SK-N-SH (cell line): ENCODE measurements around the gene RPS24. TPM values are rescaled to one million over a fixed set of nuclear protein-coding genes. Genes with fewer than 3 reads are reported as not detected.

Experiments
- CTCF ChIA-PET: fragments of 300-600, 350-600 bp; formaldehyde crosslinking; extraction: SDS; loops from one replicate; lab custom pipeline; 2021; lab: Yijun Ruan, JAX
- POLR2A ChIA-PET: fragments of 350-600 bp; sonication (Branson Sonifier 250); formaldehyde crosslinking; extraction: SDS; loops from one replicate; lab custom pipeline; 2020; ENCODE audit warnings: antibody characterized with exemption, inconsistent platforms; lab: Yijun Ruan, JAX
- DNase-seq: peaks from one replicate; pipeline ENCODE4 v3.0.0; 2012
- H2AFZ ChIP-seq: fragments of 200-600 bp; sonication (generic); 2 replicates; pipeline ENCODE4 v1.8.1; 2016; ENCODE audit warnings: antibody characterized with exemption, mild to moderate bottlenecking, low read depth
- H3F3A ChIP-seq: fragments of 200-600 bp; sonication (generic); replicated peaks from 2 replicates; pipeline ENCODE3; 2016; ENCODE audit warnings: antibody characterized with exemption, mild to moderate bottlenecking; ENCODE audit not compliant: insufficient read depth
- H3K27ac ChIP-seq, 2 experiments: fragments of 200-500 bp in 1 of 2; fragments of 200-600 bp in 1 of 2; sonication (Bioruptor generic) in 1 of 2; sonication (generic), shearing (Covaris generic) in 1 of 2; 2 replicates each; pipeline versions ENCODE4 v1.5.1 to v1.6.1; 2014 to 2016; ENCODE audit warnings: low read depth in 2 of 2, inconsistent platforms in 1 of 2, low read length in 1 of 2, mild to moderate bottlenecking in 1 of 2, mixed read lengths in 1 of 2
- H3K27me3 ChIP-seq: fragments of 200-600 bp; sonication (generic), shearing (Covaris generic); 2 replicates; pipeline ENCODE4 v1.6.1; 2016; ENCODE audit warnings: mixed run types; ENCODE audit not compliant: insufficient read depth
- H3K36me3 ChIP-seq, 2 experiments: fragments of 200-500 bp in 1 of 2; fragments of 200-600 bp in 1 of 2; sonication (Bioruptor generic) in 1 of 2; sonication (generic) in 1 of 2; replicated peaks in 1 of 2; 2 replicates each; pipeline versions ENCODE3 to v1.5.1; 2014 to 2016; ENCODE audit warnings: low read length in 1 of 2, mild to moderate bottlenecking in 1 of 2; ENCODE audit not compliant: insufficient read depth in 2 of 2, control insufficient read depth in 1 of 2
- H3K4me1 ChIP-seq, 2 experiments: fragments of 200-500 bp in 1 of 2; fragments of 200-600 bp in 1 of 2; sonication (Bioruptor generic) in 1 of 2; sonication (generic), shearing (Covaris generic) in 1 of 2; 2 replicates each; pipeline versions ENCODE4 v1.5.1 to v1.6.1; 2014 to 2016; ENCODE audit warnings: low read depth in 1 of 2, low read length in 1 of 2, mixed run types in 1 of 2; ENCODE audit not compliant: insufficient read depth in 2 of 2, control insufficient read depth in 1 of 2
- H3K4me2 ChIP-seq: fragments of 200-600 bp; sonication (generic), shearing (Covaris generic); 2 replicates; pipeline ENCODE4 v1.6.1; 2017; ENCODE audit warnings: mixed run types
- H3K4me3 ChIP-seq, 2 experiments: fragments of 200-500 bp in 1 of 2; fragments of 200-600 bp in 1 of 2; sonication (Bioruptor generic) in 1 of 2; sonication (generic), shearing (Covaris generic) in 1 of 2; 2 replicates each; pipeline versions ENCODE4 v1.5.1 to v1.8.1; 2014 to 2016; ENCODE audit warnings: low read depth in 2 of 2, inconsistent platforms in 1 of 2, low read length in 1 of 2, mild to moderate bottlenecking in 1 of 2, mixed read lengths in 1 of 2, moderate library complexity in 1 of 2
- H3K79me2 ChIP-seq: fragments of 200-600 bp; sonication (generic); 2 replicates; pipeline ENCODE4 v1.8.1; 2017; ENCODE audit warnings: mild to moderate bottlenecking; ENCODE audit not compliant: insufficient read depth
- H3K9ac ChIP-seq: fragments of 200-600 bp; sonication (generic); 2 replicates; pipeline ENCODE4 v1.6.1; 2017; ENCODE audit warnings: mixed run types
- H3K9me2 ChIP-seq: fragments of 200-600 bp; sonication (generic); 2 replicates; pipeline ENCODE4 v1.6.1; 2017; ENCODE audit warnings: mixed run types
- H3K9me3 ChIP-seq: fragments of 200-600 bp; sonication (generic); 2 replicates; pipeline ENCODE4 v1.6.1; 2017; ENCODE audit warnings: mixed run types, mild to moderate bottlenecking, moderate library complexity
- H4K20me1 ChIP-seq: fragments of 200-600 bp; sonication (generic); 2 replicates; pipeline ENCODE4 v1.6.1; 2017; ENCODE audit warnings: mild to moderate bottlenecking, mixed run types; ENCODE audit not compliant: insufficient read depth
- CHD2 ChIP-seq: fragments of 150-350 bp; IDR thresholded peaks from 2 replicates; pipeline ENCODE4 v1.6.1; 2018; ENCODE audit warnings: low read length; ENCODE audit not compliant: partially characterized antibody
- EP300 ChIP-seq, 2 experiments: IDR thresholded peaks; 2 replicates each; pipeline versions ENCODE4 v1.4.0 to v1.6.1; 2012; ENCODE audit warnings: borderline replicate concordance in 1 of 2, low read depth in 1 of 2, low read length in 1 of 2
- FOXJ3 ChIP-seq: sonication (generic); formaldehyde crosslinking; IDR thresholded peaks from 2 replicates; pipeline ENCODE4 v1.5.1; 2020; ENCODE audit warnings: mild to moderate bottlenecking, missing genetic modification reagents
- GABPA ChIP-seq: IDR thresholded peaks from 2 replicates; pipeline ENCODE4 v1.4.0; 2012; ENCODE audit warnings: low read depth, mild to moderate bottlenecking
- GATA2 ChIP-seq: sonication (generic); formaldehyde crosslinking; IDR thresholded peaks from 2 replicates; pipeline ENCODE4 v1.5.0; 2020; ENCODE audit warnings: mild to moderate bottlenecking, missing genetic modification reagents
- IRF3 ChIP-seq: fragments of 150-350 bp; IDR thresholded peaks from 2 replicates; pipeline ENCODE4 v1.6.1; 2016; ENCODE audit warnings: mild to moderate bottlenecking, low read depth, low read length
- JUND ChIP-seq: IDR thresholded peaks from 2 replicates; pipeline ENCODE4 v1.4.0; 2012
- MEF2A ChIP-seq: IDR thresholded peaks from 2 replicates; pipeline ENCODE4 v1.4.0; 2012; ENCODE audit warnings: low read depth, borderline replicate concordance
- POLR2AphosphoS5 ChIP-seq: IDR thresholded peaks from 2 replicates; pipeline ENCODE4 v1.6.1; 2012; ENCODE audit warnings: low read depth, low read length
- RAD21 ChIP-seq: IDR thresholded peaks from 2 replicates; pipeline ENCODE4 v1.6.1; 2012; ENCODE audit warnings: mild to moderate bottlenecking, low read length
- RCOR1 ChIP-seq: fragments of 150-350 bp; IDR thresholded peaks from 2 replicates; pipeline ENCODE4 v1.6.1; 2017; ENCODE audit warnings: antibody characterized with exemption, low read length
- RXRA ChIP-seq: IDR thresholded peaks from 2 replicates; pipeline ENCODE4 v1.4.0; 2012; ENCODE audit warnings: low read depth, mild to moderate bottlenecking, borderline replicate concordance
- SIN3A ChIP-seq: IDR thresholded peaks from 2 replicates; pipeline ENCODE4 v1.6.1; 2012; ENCODE audit warnings: low read depth, mild to moderate bottlenecking, low read length, moderate library complexity, borderline replicate concordance
- TAF1 ChIP-seq: IDR thresholded peaks from 2 replicates; pipeline ENCODE4 v1.6.1; 2012; ENCODE audit warnings: low read depth, mild to moderate bottlenecking, low read length, moderate library complexity, borderline replicate concordance
- TEAD4 ChIP-seq: IDR thresholded peaks from 2 replicates; pipeline ENCODE4 v1.4.0; 2012; ENCODE audit warnings: mild to moderate bottlenecking, borderline replicate concordance; ENCODE audit not compliant: insufficient read depth
- YY1 ChIP-seq: IDR thresholded peaks from 2 replicates; pipeline ENCODE4 v1.4.0; 2012; ENCODE audit warnings: low read depth, mild to moderate bottlenecking
- ZBTB33 ChIP-seq: IDR thresholded peaks from 2 replicates; pipeline ENCODE4 v1.4.0; 2012; ENCODE audit warnings: low read depth, borderline replicate concordance
- WGBS: methylation state at CpG from one replicate; pipeline ENCODE4 v1.1.6; 2017; ENCODE audit warnings: low lambda C conversion rate; 5-methylcytosine and 5-hydroxymethylcytosine counted together
- polyA plus RNA-seq, 3 experiments: library from polyadenylated mRNA; depleted of rRNA; stranded (reverse); fragments of >200 nt; gene quantifications; 2 replicates each; pipeline ENCODE4 v1.2.3, GENCODE V29; 2012

The RPS24 gene
- polyA plus RNA-seq, 1 of the 3 experiments (the other 2 are of a cell fraction), result 3,806 TPM

GRCh38 chr10:78035933-78036583 is 2.4 kb downstream of the RPS24 start:
- no peak overlapping the region for H3K27ac ChIP-seq
- H3K36me3 ChIP-seq, result peaks cover 63 to 67% of the 10 kb centered on the region in 2 experiments
- H2AFZ ChIP-seq, result no peak overlapping the region
- H3K27me3 ChIP-seq, result no peaks in the 10 kb centered on the region
- no peak overlapping the region for H3K9ac ChIP-seq
- ChIA-PET CTCF (interaction anchor here (0.6 to 2.3 kb wide), 4 partner anchors 11 to 1159 kb away, joined by 3 to 28 read pairs (median 3); no protein-coding TSS in a partner anchor), POLR2A (no interaction called here)
- peaks cover 32% of the 10 kb centered on the region for H3F3A ChIP-seq
- peak overlapping the region; percentile 84 for H3K4me2 ChIP-seq
- peaks cover 22 to 41% of the 10 kb centered on the region in 2 experiments; a peak in 3 of 4 replicates for H3K4me1 ChIP-seq
- DNase-seq, result no peak
- TF ChIP-seq TAF1, result no peak
- TF ChIP-seq CHD2, result no peak
- TF ChIP-seq MEF2A, result no peak
- no peak for TF ChIP-seq SIN3A
- H3K9me3 ChIP-seq, result no peaks in the 10 kb centered on the region
- H3K79me2 ChIP-seq, result peaks cover 61% of the 10 kb centered on the region
- H3K4me3 ChIP-seq, result peak overlapping the region in 1 of 2 experiments; percentile 76; a peak in 1 of 4 replicates
- no peaks in the 10 kb centered on the region for H3K9me2 ChIP-seq
- peaks cover 67% of the 10 kb centered on the region for H4K20me1 ChIP-seq
- WGBS, result 86% methylated on average over 9 of the region's 9 CpGs

- TF ChIP-seq JUND, result no peak
- 0 out of 2 replicates have a peak, but pooled peaks have one; percentile 26 for TF ChIP-seq POLR2AphosphoS5
- TF ChIP-seq, all 33 proteins: peak for 1
- Histone ChIP-seq H3K27ac (no peak overlapping the region), H3K27me3 (no peaks in the 10 kb centered on the region), H3K4me1 (peaks cover 26 to 46% of the 10 kb centered on the region in 2 experiments; a peak in 3 of 4 replicates), H4K20me1 (peaks cover 86% of the 10 kb centered on the region), H3F3A (peaks cover 45% of the 10 kb centered on the region), H3K36me3 (peaks cover 76 to 83% of the 10 kb centered on the region in 2 experiments), H3K79me2 (peaks cover 65% of the 10 kb centered on the region), H2AFZ (no peak overlapping the region), H3K9me2 (no peaks in the 10 kb centered on the region), H3K9ac (no peak overlapping the region), H3K4me2 (no peak overlapping the region), H3K9me3 (no peaks in the 10 kb centered on the region), H3K4me3 (no peak overlapping the region)
- no peak for DNase-seq
- POLR2A ChIA-PET, result no interaction called here
- WGBS, result 52% methylated on average over 2 of the region's 2 CpGs
- CTCF ChIA-PET, result no interaction called here
Observed at GRCh38 chr10:78038105-78038504, 4.4 kb downstream of the RPS24 start.

GRCh38 chr10:78038791-78039547 is 5.3 kb downstream of the RPS24 start:
- H3K4me3 ChIP-seq, result no peak overlapping the region
- H3K4me2 ChIP-seq, result 0 out of 2 replicates have a peak overlapping the region, but pooled peaks have one; percentile 4
- H3K27me3 ChIP-seq, result no peaks in the 10 kb centered on the region
- no peak overlapping the region for H2AFZ ChIP-seq
- ChIA-PET POLR2A (no interaction called here), CTCF (interaction anchor here (1.0 to 1.8 kb wide), 2 partner anchors 9 kb away, joined by 3 to 6 read pairs; partner anchors contain the start of gene POLR3A)
- H3K27ac ChIP-seq, result no peak overlapping the region
- peaks cover 63% of the 10 kb centered on the region for H3K79me2 ChIP-seq
- peaks cover 93% of the 10 kb centered on the region for H4K20me1 ChIP-seq
- H3K4me1 ChIP-seq, result peaks cover 35 to 54% of the 10 kb centered on the region in 2 experiments
- TF ChIP-seq TEAD4, result no peak
- no peak for TF ChIP-seq RXRA
- TF ChIP-seq TAF1, result no peak
- TF ChIP-seq RAD21, result no peak
- no peak for TF ChIP-seq YY1
- no peak for TF ChIP-seq GATA2 (CRISPR knock-in tag)
- no peak for TF ChIP-seq GABPA
- no peak for TF ChIP-seq RCOR1
- TF ChIP-seq ZBTB33, result no peak
- no peak for TF ChIP-seq FOXJ3 (CRISPR knock-in tag)
- TF ChIP-seq EP300 (IDR thresholded peaks at IDR 0.05; ENCODE audit: borderline replicate concordance in 1 of 2, low read depth in 1 of 2, low read length in 1 of 2), result no peak
- no peak for TF ChIP-seq IRF3
- 94% methylated on average over 5 of the region's 5 CpGs for WGBS
- H3K9me3 ChIP-seq, result no peaks in the 10 kb centered on the region
- DNase-seq, result no peak
- H3F3A ChIP-seq, result peaks cover 45% of the 10 kb centered on the region
- H3K36me3 ChIP-seq, result peaks cover 76 to 83% of the 10 kb centered on the region in 2 experiments
- no peak overlapping the region for H3K9ac ChIP-seq
- H3K9me2 ChIP-seq, result no peaks in the 10 kb centered on the region
